GM18519 (cell line): Measurements from ENCODE around the gene ETS1.
"Not testable (repeated sequence)": the region's sequence is repeated elsewhere in the genome, so short reads cannot be mapped to it uniquely, and the experiment has no call there.

Source experiments
- ATAC-seq: cut with Tn5 transposase; IDR thresholded peaks from one replicate; pipeline ENCODE4 v1.9.1; 2021; ENCODE audit warnings: mild to moderate bottlenecking, moderate library complexity; ENCODE audit not compliant: unreplicated experiment, low FRiP score

ETS1 gene

GRCh38 chr11:128451652-128452470, 135.5 kb downstream of the ETS1 start:
- ATAC-seq: no peak

- ATAC-seq: no peak
These were observed 136.3 kb downstream of the ETS1 start for GRCh38 chr11:128450882-128451651.

- not testable (repeated sequence) for ATAC-seq
These were observed 136.9 kb downstream of the ETS1 start for GRCh38 chr11:128450425-128450824.

- no peak for ATAC-seq
These were observed 138.2 kb downstream of the ETS1 start for GRCh38 chr11:128448981-128449713.

GRCh38 chr11:128448200-128448886, 139.0 kb downstream of the ETS1 start:
- no peak for ATAC-seq

GRCh38 chr11:128447233-128447632, 140.1 kb downstream of the ETS1 start:
- no peak for ATAC-seq

- ATAC-seq: not testable (repeated sequence)
These were observed 141.4 kb downstream of the ETS1 start for GRCh38 chr11:128445921-128446320.

- ATAC-seq: no peak
These were observed 150.2 kb downstream of the ETS1 start for GRCh38 chr11:128437136-128437535.

GRCh38 chr11:128434818-128435217, 152.5 kb downstream of the ETS1 start:
- ATAC-seq: no peak

- ATAC-seq: no peak
These were observed 152.9 kb downstream of the ETS1 start for GRCh38 chr11:128434411-128434810.

GRCh38 chr11:128432926-128433325, 154.4 kb downstream of the ETS1 start:
- ATAC-seq: no peak

- ATAC-seq: no peak
These were observed 155.4 kb downstream of the ETS1 start for GRCh38 chr11:128431931-128432330.

GRCh38 chr11:128428935-128429334, 158.4 kb downstream of the ETS1 start:
- no peak for ATAC-seq

- ATAC-seq: no peak
These were observed 162.5 kb downstream of the ETS1 start for GRCh38 chr11:128424851-128425285.

GRCh38 chr11:128424271-128424711, 163.1 kb downstream of the ETS1 start:
- no peak for ATAC-seq

- no peak for ATAC-seq
These were observed 164.6 kb downstream of the ETS1 start for GRCh38 chr11:128422576-128423370.

GRCh38 chr11:128421577-128422330, 165.6 kb downstream of the ETS1 start:
- ATAC-seq: no peak

- no peak for ATAC-seq
These were observed 166.4 kb downstream of the ETS1 start for GRCh38 chr11:128420951-128421350.

GRCh38 chr11:128420265-128420664, 167.1 kb downstream of the ETS1 start:
- no peak for ATAC-seq
